HEK293T (cell line): ENCODE results near the gene DOK3.

ENCODE experiments used
- ARNT ChIP-seq: fragments of 450-650 bp; IDR thresholded peaks from 2 replicates; pipeline ENCODE4 v1.6.1; 2017; ENCODE audit warnings: mild to moderate bottlenecking
- ELF4 ChIP-seq: fragments of 450-650 bp; IDR thresholded peaks from 2 replicates; pipeline ENCODE4 v1.6.1; 2017; ENCODE audit warnings: antibody characterized with exemption
- FOXA1 ChIP-seq: fragments of 450-650 bp; IDR thresholded peaks from 2 replicates; pipeline ENCODE4 v1.6.1; 2016; ENCODE audit warnings: mild to moderate bottlenecking
- FOXM1 ChIP-seq: fragments of 450-650 bp; IDR thresholded peaks from 2 replicates; pipeline ENCODE4 v1.6.1; 2017; ENCODE audit warnings: mild to moderate bottlenecking, borderline replicate concordance
- L3MBTL2 ChIP-seq: fragments of 450-650 bp; conservative IDR thresholded peaks from 2 replicates; pipeline ENCODE4 v1.6.1; 2016; ENCODE audit warnings: mild to moderate bottlenecking
- NFRKB ChIP-seq: fragments of 450-650 bp; IDR thresholded peaks from 2 replicates; pipeline ENCODE4 v1.6.1; 2016; ENCODE audit warnings: mild to moderate bottlenecking, moderate library complexity
- SUZ12 ChIP-seq: fragments of 450-650 bp; IDR thresholded peaks from 2 replicates; pipeline ENCODE4 v1.6.1; 2016; ENCODE audit warnings: mild to moderate bottlenecking
- TARDBP ChIP-seq: fragments of 450-650 bp; IDR thresholded peaks from 2 replicates; pipeline ENCODE4 v1.6.1; 2016

GRCh38 chr5:177465044-177465443, 44.6 kb downstream of the DOK3 start:
- TF ChIP-seq TARDBP (no peak), FOXA1 (no peak), ELF4 (no peak), L3MBTL2 (no peak), SUZ12 (no peak), NFRKB (no peak), FOXM1 (no peak), ARNT (no peak)
